Measurements from ENCODE around the gene CMIP.

CMIP gene

DNA sequence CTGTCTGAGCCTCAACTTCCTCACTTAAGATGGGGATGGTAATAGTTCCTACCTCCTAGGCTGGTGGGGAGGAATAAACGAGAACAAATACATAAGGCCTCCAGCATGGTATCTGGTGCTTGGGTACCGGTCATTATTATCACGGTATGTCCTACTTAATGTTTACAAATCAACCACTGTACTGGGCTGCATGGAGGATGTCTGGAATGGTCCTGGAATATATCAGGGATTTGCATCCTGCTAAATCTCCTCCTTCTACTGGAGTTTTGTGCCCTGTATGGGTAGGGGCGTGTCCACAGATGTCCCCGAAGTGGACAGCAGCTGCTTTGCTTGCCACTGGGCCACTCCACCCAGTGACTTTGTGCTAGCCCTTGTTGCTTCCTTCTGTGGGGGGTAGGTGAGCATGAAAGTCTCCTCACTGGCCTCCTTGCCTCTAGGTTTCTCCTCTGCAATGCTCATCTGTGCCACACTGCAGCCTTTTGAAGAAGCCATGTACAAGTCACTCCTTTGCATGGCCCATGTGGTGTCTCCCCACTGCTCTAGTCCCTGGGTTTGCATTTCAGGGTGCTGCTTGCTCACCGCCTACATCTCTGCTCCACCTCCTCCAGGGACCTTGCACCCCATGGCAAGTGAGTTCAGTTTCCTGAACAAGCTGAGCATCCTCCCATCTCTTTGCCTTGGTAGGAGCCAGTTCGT lies 2.2 kb upstream of the CMIP start:
- H3K9ac ChIP-seq (ENCODE audit: low read length) = no peak overlapping the region
- no peak overlapping the region for H3K14ac ChIP-seq (ENCODE audit: low read length in 2 of 2)
- H3K9me3 ChIP-seq (ENCODE audit: control insufficient read depth, low read length) = no peaks in the 10 kb centered on the region
- no peak overlapping the region for H3K27ac ChIP-seq (ENCODE audit: low read length, poor library complexity, severe bottlenecking)
- no peak overlapping the region for H3K4me3 ChIP-seq (ENCODE audit: insufficient read depth in 1 of 2, low read depth in 1 of 2, low read length in 2 of 2)
- no peak overlapping the region for H2AK5ac ChIP-seq (ENCODE audit: low read length, severe bottlenecking)
- H2AFZ ChIP-seq (ENCODE audit: low read depth, low read length) = no peak overlapping the region
- 76% methylated on average over 5 of the region's 7 CpGs for WGBS
- H3K18ac ChIP-seq (ENCODE audit: low read depth in 1 of 2, low read length in 2 of 2) = no peak overlapping the region
- H2BK12ac ChIP-seq (ENCODE audit: low read length in 2 of 2) = no peak overlapping the region
- H2BK5ac ChIP-seq (ENCODE audit: low read depth, low read length, poor library complexity, severe bottlenecking) = no peak overlapping the region
- H4K91ac ChIP-seq (ENCODE audit: low read length) = no peak overlapping the region
- H3K23ac ChIP-seq (ENCODE audit: low read length in 2 of 2) = no peak overlapping the region
- peaks cover 16% of the 10 kb centered on the region for H3K4me1 ChIP-seq (ENCODE audit: control insufficient read depth, insufficient read depth, low read depth, low read length)
- H3K36me3 ChIP-seq (ENCODE audit: control insufficient read depth in 1 of 2, insufficient read depth in 2 of 2, low read depth in 1 of 2, low read length in 2 of 2) = no peaks in the 10 kb centered on the region
- H4K8ac ChIP-seq (ENCODE audit: low read length) = no peak overlapping the region
- no peak overlapping the region for H2BK15ac ChIP-seq (ENCODE audit: low read depth, poor library complexity, severe bottlenecking)
- H3K4me2 ChIP-seq (ENCODE audit: low read length, poor library complexity, severe bottlenecking) = no peak overlapping the region
- peaks cover 3% of the 10 kb centered on the region for H3K79me1 ChIP-seq (replicated peaks; ENCODE audit: low read length, poor library complexity, severe bottlenecking)
- no peak overlapping the region for H3K4ac ChIP-seq (ENCODE audit: low read depth in 1 of 2, low read length in 2 of 2)
- DNase-seq = no peak
- peaks cover 24 to 26% of the 10 kb centered on the region in 2 experiments for H3K27me3 ChIP-seq (ENCODE audit: control insufficient read depth in 1 of 2, insufficient read depth in 1 of 2, low read length in 2 of 2)
- no peak overlapping the region for H2BK120ac ChIP-seq (ENCODE audit: low read depth, low read length)

DNA sequence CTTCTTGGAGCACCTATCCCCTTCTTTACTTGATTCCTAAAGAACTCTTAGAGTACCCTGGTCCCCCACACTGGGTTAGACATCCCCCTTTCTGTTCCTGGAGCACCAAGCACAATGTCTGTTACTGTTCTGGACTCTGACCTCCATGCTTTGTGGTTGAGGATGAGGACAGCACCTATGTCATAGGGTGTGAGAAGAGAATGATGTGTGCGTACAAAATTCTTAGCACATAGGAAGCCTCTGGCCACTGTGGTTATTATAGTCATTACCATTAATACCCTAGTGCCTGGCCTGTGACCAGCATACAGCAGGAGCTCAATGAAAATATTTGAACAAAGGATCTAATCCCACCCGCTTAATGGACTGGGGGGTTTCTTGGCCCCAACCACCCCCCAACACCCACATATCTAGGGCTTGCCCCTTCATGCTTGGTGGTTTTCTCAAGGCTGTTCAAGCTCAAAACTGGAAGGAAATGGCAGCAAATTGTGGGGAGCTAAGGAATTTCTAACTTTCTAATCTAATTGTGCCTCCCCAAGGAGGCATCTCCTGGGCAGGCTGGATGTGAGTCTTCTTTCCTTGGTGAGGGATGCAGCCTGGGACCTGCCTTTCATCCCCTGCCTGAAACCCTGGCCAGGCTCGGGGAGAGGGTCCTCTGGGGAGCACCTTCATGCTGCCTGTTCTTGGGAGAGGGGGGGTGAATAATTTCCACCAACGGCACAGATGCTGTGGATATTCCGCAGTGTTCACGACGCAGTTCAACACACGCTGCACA lies 1.5 kb upstream of the CMIP start:
- Histone ChIP-seq H3K4me1 (ENCODE audit: control insufficient read depth, insufficient read depth, low read depth, low read length) (peaks cover 20% of the 10 kb centered on the region), H3K18ac (ENCODE audit: low read depth in 1 of 2, low read length in 2 of 2) (no peak overlapping the region), H2AFZ (ENCODE audit: low read depth, low read length) (no peak overlapping the region), H3K4ac (ENCODE audit: low read depth in 1 of 2, low read length in 2 of 2) (no peak overlapping the region), H2BK12ac (ENCODE audit: low read length in 2 of 2) (no peak overlapping the region), H4K91ac (ENCODE audit: low read length) (no peak overlapping the region), H3K4me2 (ENCODE audit: low read length, poor library complexity, severe bottlenecking) (no peak overlapping the region), H2BK5ac (ENCODE audit: low read depth, low read length, poor library complexity, severe bottlenecking) (no peak overlapping the region), H3K79me1 (replicated peaks; ENCODE audit: low read length, poor library complexity, severe bottlenecking) (peaks cover 6% of the 10 kb centered on the region), H3K9ac (ENCODE audit: low read length) (no peak overlapping the region), H3K14ac (ENCODE audit: low read length in 2 of 2) (no peak overlapping the region), H3K9me3 (ENCODE audit: control insufficient read depth, low read length) (no peaks in the 10 kb centered on the region), H3K4me3 (ENCODE audit: insufficient read depth in 1 of 2, low read depth in 1 of 2, low read length in 2 of 2) (no peak overlapping the region), H2AK5ac (ENCODE audit: low read length, severe bottlenecking) (no peak overlapping the region), H2BK15ac (ENCODE audit: low read depth, poor library complexity, severe bottlenecking) (no peak overlapping the region), H2BK120ac (ENCODE audit: low read depth, low read length) (no peak overlapping the region), H3K27ac (ENCODE audit: low read length, poor library complexity, severe bottlenecking) (no peak overlapping the region), H3K23ac (ENCODE audit: low read length in 2 of 2) (no peak overlapping the region), H3K27me3 (ENCODE audit: control insufficient read depth in 1 of 2, insufficient read depth in 1 of 2, low read length in 2 of 2) (peaks cover 24 to 26% of the 10 kb centered on the region in 2 experiments), H3K36me3 (ENCODE audit: control insufficient read depth in 1 of 2, insufficient read depth in 2 of 2, low read depth in 1 of 2, low read length in 2 of 2) (peaks cover 0 to 3% of the 10 kb centered on the region in 2 experiments), H4K8ac (ENCODE audit: low read length) (no peak overlapping the region)
- 87% methylated on average over 7 of the region's 8 CpGs for WGBS
- DNase-seq = peak; percentile 35

- Histone ChIP-seq H2BK120ac (ENCODE audit: low read depth, low read length) (peak overlapping the region; percentile 46), H3K27me3 (ENCODE audit: control insufficient read depth in 1 of 2, insufficient read depth in 1 of 2, low read length in 2 of 2) (peaks cover 24 to 26% of the 10 kb centered on the region in 2 experiments), H4K8ac (ENCODE audit: low read length) (peak overlapping the region; percentile 54), H2BK5ac (ENCODE audit: low read depth, low read length, poor library complexity, severe bottlenecking) (no peak overlapping the region), H3K4me3 (ENCODE audit: insufficient read depth in 1 of 2, low read depth in 1 of 2, low read length in 2 of 2) (peak overlapping the region; percentile 73 to 79), H2AK5ac (ENCODE audit: low read length, severe bottlenecking) (no peak overlapping the region), H2BK15ac (ENCODE audit: low read depth, poor library complexity, severe bottlenecking) (peak overlapping the region; percentile 9), H2AFZ (ENCODE audit: low read depth, low read length) (no peak overlapping the region), H3K4me1 (ENCODE audit: control insufficient read depth, insufficient read depth, low read depth, low read length) (peaks cover 27% of the 10 kb centered on the region), H3K23ac (ENCODE audit: low read length in 2 of 2) (no peak overlapping the region), H3K9me3 (ENCODE audit: control insufficient read depth, low read length) (no peaks in the 10 kb centered on the region), H2BK12ac (ENCODE audit: low read length in 2 of 2) (peak overlapping the region in 1 of 2 experiments; percentile 61), H3K9ac (ENCODE audit: low read length) (peak overlapping the region; percentile 85), H3K27ac (ENCODE audit: low read length, poor library complexity, severe bottlenecking) (no peak overlapping the region), H3K36me3 (ENCODE audit: control insufficient read depth in 1 of 2, insufficient read depth in 2 of 2, low read depth in 1 of 2, low read length in 2 of 2) (peaks cover 0 to 3% of the 10 kb centered on the region in 2 experiments), H3K79me1 (replicated peaks; ENCODE audit: low read length, poor library complexity, severe bottlenecking) (peaks cover 9% of the 10 kb centered on the region), H3K4me2 (ENCODE audit: low read length, poor library complexity, severe bottlenecking) (peak overlapping the region; percentile 41), H4K91ac (ENCODE audit: low read length) (peak overlapping the region; percentile 5), H3K4ac (ENCODE audit: low read depth in 1 of 2, low read length in 2 of 2) (peak overlapping the region in 1 of 2 experiments; percentile 60), H3K14ac (ENCODE audit: low read length in 2 of 2) (peak overlapping the region in 1 of 2 experiments; percentile 8), H3K18ac (ENCODE audit: low read depth in 1 of 2, low read length in 2 of 2) (peak overlapping the region in 1 of 2 experiments; percentile 55)
- 34% methylated on average over 17 of the region's 36 CpGs for WGBS
- no peak for DNase-seq
These were observed 740 bp upstream of the CMIP start for GRCh38 chr16:81443688-81444447.
